ENCODE data around the gene CAMK2N2.

The CAMK2N2 gene

DNA sequence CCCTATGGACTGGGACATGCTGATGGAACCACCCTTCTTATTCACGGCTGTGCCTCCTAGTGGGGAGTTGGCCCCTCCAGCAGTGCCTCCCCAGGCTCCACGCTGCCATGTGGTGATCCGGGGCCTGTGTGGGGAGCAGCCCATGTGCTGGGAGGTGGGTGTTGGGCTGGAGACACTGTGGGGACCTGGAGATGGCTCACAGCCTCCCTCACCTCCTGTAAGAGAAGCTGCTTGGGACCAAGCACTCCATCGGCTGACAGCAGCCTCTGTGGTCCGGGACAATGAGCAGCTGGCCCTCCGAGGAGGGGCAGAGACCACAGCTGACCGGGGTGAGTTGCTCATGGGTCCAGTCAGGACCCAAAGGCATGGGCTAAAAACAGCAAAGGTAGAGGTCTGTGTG lies 21.6 kb downstream of the CAMK2N2 start:
- no peak overlapping the region for H3K4me3 ChIP-seq (ENCODE audit: low read length)
- H3K4me1 ChIP-seq (ENCODE audit: control insufficient read depth, insufficient read depth, low read length): 0 out of 2 replicates have a peak, but pooled peaks cover 4% of the 10 kb centered on the region
- DNase-seq (ENCODE audit: low read depth, low spot score): no peak
- no CpG with 5 or more reads among the region's 7 CpGs for WGBS (ENCODE audit: insufficient coverage, insufficient read length)
- H3K9me3 ChIP-seq (ENCODE audit: control insufficient read depth, insufficient read depth, low read length): no peaks in the 10 kb centered on the region
- H3K27me3 ChIP-seq (ENCODE audit: control insufficient read depth, insufficient read depth, low read length): no peaks in the 10 kb centered on the region
- no peak overlapping the region for H3K27ac ChIP-seq (ENCODE audit: low read length)
- peaks cover 14% of the 10 kb centered on the region; the same call in 1 of the 2 replicates for H3K36me3 ChIP-seq (ENCODE audit: control insufficient read depth, insufficient read depth, low read length)

- DNase-seq (ENCODE audit: low read depth, low spot score): no peak
- no peaks in the 10 kb centered on the region for H3K27me3 ChIP-seq (ENCODE audit: control insufficient read depth, insufficient read depth, low read length)
- H3K4me1 ChIP-seq (ENCODE audit: control insufficient read depth, insufficient read depth, low read length): 0 out of 2 replicates have a peak, but pooled peaks cover 4% of the 10 kb centered on the region
- WGBS (ENCODE audit: insufficient coverage, insufficient read length): no CpG with 5 or more reads among the region's 8 CpGs
- no peaks in the 10 kb centered on the region for H3K9me3 ChIP-seq (ENCODE audit: control insufficient read depth, insufficient read depth, low read length)
- H3K36me3 ChIP-seq (ENCODE audit: control insufficient read depth, insufficient read depth, low read length): peaks cover 11% of the 10 kb centered on the region; the same call in 1 of the 2 replicates
- H3K4me3 ChIP-seq (ENCODE audit: low read length): no peak overlapping the region
- no peak overlapping the region for H3K27ac ChIP-seq (ENCODE audit: low read length)
Observed at GRCh38 chr3:184239221-184239620, 22.1 kb downstream of the CAMK2N2 start.

- Histone ChIP-seq H3K9me3 (ENCODE audit: control insufficient read depth, insufficient read depth, low read length) (no peaks in the 10 kb centered on the region), H3K27ac (ENCODE audit: low read length) (no peak overlapping the region), H3K4me1 (ENCODE audit: control insufficient read depth, insufficient read depth, low read length) (0 out of 2 replicates have a peak, but pooled peaks cover 4% of the 10 kb centered on the region), H3K4me3 (ENCODE audit: low read length) (no peak overlapping the region), H3K36me3 (ENCODE audit: control insufficient read depth, insufficient read depth, low read length) (peaks cover 7% of the 10 kb centered on the region; the same call in 1 of the 2 replicates), H3K27me3 (ENCODE audit: control insufficient read depth, insufficient read depth, low read length) (no peaks in the 10 kb centered on the region)
- DNase-seq (ENCODE audit: low read depth, low spot score): no peak
- no CpG with 5 or more reads among the region's 13 CpGs for WGBS (ENCODE audit: insufficient coverage, insufficient read length)
Observed at GRCh38 chr3:184238246-184238818, 23.0 kb downstream of the CAMK2N2 start.

DNA sequence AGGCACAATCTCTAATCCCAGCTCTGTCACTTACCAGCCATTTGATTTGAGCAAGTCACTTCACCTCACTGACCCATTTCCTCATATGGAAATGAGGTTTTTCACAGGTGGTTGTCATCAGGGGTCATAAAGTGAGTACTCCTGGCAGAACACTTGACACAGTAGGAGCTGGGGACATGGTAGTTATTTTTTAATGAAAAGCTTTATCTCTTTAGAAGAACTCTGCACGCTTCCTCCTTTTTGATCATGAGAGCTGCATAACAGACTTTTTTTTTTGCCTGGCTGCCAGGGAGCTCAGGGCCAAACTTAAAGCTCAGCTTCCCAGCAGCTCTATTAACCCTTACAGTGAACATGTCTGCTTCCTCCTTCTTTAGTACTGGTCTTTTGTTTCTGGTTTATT lies 23.5 kb downstream of the CAMK2N2 start:
- no peak overlapping the region for H3K4me3 ChIP-seq (ENCODE audit: low read length)

GRCh38 chr3:184237211-184237610 lies 24.1 kb downstream of the CAMK2N2 start:
- H3K36me3 ChIP-seq (ENCODE audit: control insufficient read depth, insufficient read depth, low read length): no peaks in the 10 kb centered on the region
- H3K27ac ChIP-seq (ENCODE audit: low read length): no peak overlapping the region
- H3K4me1 ChIP-seq (ENCODE audit: control insufficient read depth, insufficient read depth, low read length): 0 out of 2 replicates have a peak, but pooled peaks cover 4% of the 10 kb centered on the region
- no peaks in the 10 kb centered on the region for H3K9me3 ChIP-seq (ENCODE audit: control insufficient read depth, insufficient read depth, low read length)
- no peak overlapping the region for H3K4me3 ChIP-seq (ENCODE audit: low read length)
- peaks cover 6% of the 10 kb centered on the region; the same call in 1 of the 2 replicates for H3K27me3 ChIP-seq (ENCODE audit: control insufficient read depth, insufficient read depth, low read length)
- WGBS (ENCODE audit: insufficient coverage, insufficient read length): no CpG with 5 or more reads among the region's 7 CpGs
- no peak for DNase-seq (ENCODE audit: low read depth, low spot score)

More for the DNA sequence above, 23.5 kb downstream of the CAMK2N2 start:
- H3K4me1 ChIP-seq (ENCODE audit: control insufficient read depth, insufficient read depth, low read length): 0 out of 2 replicates have a peak, but pooled peaks cover 4% of the 10 kb centered on the region
- H3K27ac ChIP-seq (ENCODE audit: low read length): no peak overlapping the region
- H3K27me3 ChIP-seq (ENCODE audit: control insufficient read depth, insufficient read depth, low read length): 0 out of 2 replicates have a peak, but pooled peaks cover 1% of the 10 kb centered on the region
- WGBS (ENCODE audit: insufficient coverage, insufficient read length): no CpG with 5 or more reads among the region's 1 CpG
- peaks cover 5% of the 10 kb centered on the region; the same call in 1 of the 2 replicates for H3K36me3 ChIP-seq (ENCODE audit: control insufficient read depth, insufficient read depth, low read length)
- H3K9me3 ChIP-seq (ENCODE audit: control insufficient read depth, insufficient read depth, low read length): no peaks in the 10 kb centered on the region
- DNase-seq (ENCODE audit: low read depth, low spot score): no peak

DNA sequence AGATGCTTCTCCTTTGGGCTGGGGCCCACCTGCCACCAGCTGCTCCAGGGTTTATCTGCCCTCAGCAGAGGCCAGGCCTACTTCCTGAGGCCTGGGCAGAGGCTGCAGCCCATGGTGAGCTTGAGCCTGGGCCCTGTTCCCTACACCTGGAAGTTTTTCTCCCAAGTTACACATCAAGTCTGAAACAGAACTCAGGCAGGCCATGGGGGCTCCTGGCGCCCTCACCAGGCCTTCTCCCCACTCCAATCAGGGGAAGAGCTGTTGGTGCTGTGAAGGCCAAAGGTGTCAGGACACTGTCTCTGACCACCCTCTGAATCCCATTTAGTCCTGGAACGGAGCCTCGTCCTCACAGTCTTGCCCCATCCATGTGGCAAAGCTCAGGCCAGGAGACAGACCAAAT lies 24.7 kb downstream of the CAMK2N2 start:
- Histone ChIP-seq H3K36me3 (ENCODE audit: control insufficient read depth, insufficient read depth, low read length) (no peaks in the 10 kb centered on the region), H3K27me3 (ENCODE audit: control insufficient read depth, insufficient read depth, low read length) (peaks cover 12% of the 10 kb centered on the region; the same call in 1 of the 2 replicates), H3K4me3 (ENCODE audit: low read length) (no peak overlapping the region), H3K4me1 (ENCODE audit: control insufficient read depth, insufficient read depth, low read length) (0 out of 2 replicates have a peak, but pooled peaks cover 4% of the 10 kb centered on the region), H3K27ac (ENCODE audit: low read length) (no peak overlapping the region), H3K9me3 (ENCODE audit: control insufficient read depth, insufficient read depth, low read length) (no peaks in the 10 kb centered on the region)
- WGBS (ENCODE audit: insufficient coverage, insufficient read length): no CpG with 5 or more reads among the region's 3 CpGs
- no peak for DNase-seq (ENCODE audit: low read depth, low spot score)

- H3K9me3 ChIP-seq (ENCODE audit: control insufficient read depth, insufficient read depth, low read length): no peaks in the 10 kb centered on the region
- DNase-seq (ENCODE audit: low read depth, low spot score): no peak
- H3K4me3 ChIP-seq (ENCODE audit: low read length): no peak overlapping the region
- H3K27me3 ChIP-seq (ENCODE audit: control insufficient read depth, insufficient read depth, low read length): peaks cover 18% of the 10 kb centered on the region
- no peaks in the 10 kb centered on the region for H3K36me3 ChIP-seq (ENCODE audit: control insufficient read depth, insufficient read depth, low read length)
- no peak overlapping the region for H3K27ac ChIP-seq (ENCODE audit: low read length)
- no CpG with 5 or more reads among the region's 14 CpGs for WGBS (ENCODE audit: insufficient coverage, insufficient read length)
- 0 out of 2 replicates have a peak, but pooled peaks cover 2% of the 10 kb centered on the region for H3K4me1 ChIP-seq (ENCODE audit: control insufficient read depth, insufficient read depth, low read length)
Observed at GRCh38 chr3:184236033-184236410, 25.3 kb downstream of the CAMK2N2 start.

GRCh38 chr3:184235381-184236032 lies 25.8 kb downstream of the CAMK2N2 start:
- H3K27me3 ChIP-seq (ENCODE audit: control insufficient read depth, insufficient read depth, low read length): peaks cover 23% of the 10 kb centered on the region
- no peak overlapping the region for H3K27ac ChIP-seq (ENCODE audit: low read length)
- no peaks in the 10 kb centered on the region for H3K36me3 ChIP-seq (ENCODE audit: control insufficient read depth, insufficient read depth, low read length)
- no CpG with 5 or more reads among the region's 4 CpGs for WGBS (ENCODE audit: insufficient coverage, insufficient read length)
- no peaks in the 10 kb centered on the region for H3K9me3 ChIP-seq (ENCODE audit: control insufficient read depth, insufficient read depth, low read length)
- H3K4me1 ChIP-seq (ENCODE audit: control insufficient read depth, insufficient read depth, low read length): no peaks in the 10 kb centered on the region
- DNase-seq (ENCODE audit: low read depth, low spot score): no peak
- H3K4me3 ChIP-seq (ENCODE audit: low read length): no peak overlapping the region

DNA sequence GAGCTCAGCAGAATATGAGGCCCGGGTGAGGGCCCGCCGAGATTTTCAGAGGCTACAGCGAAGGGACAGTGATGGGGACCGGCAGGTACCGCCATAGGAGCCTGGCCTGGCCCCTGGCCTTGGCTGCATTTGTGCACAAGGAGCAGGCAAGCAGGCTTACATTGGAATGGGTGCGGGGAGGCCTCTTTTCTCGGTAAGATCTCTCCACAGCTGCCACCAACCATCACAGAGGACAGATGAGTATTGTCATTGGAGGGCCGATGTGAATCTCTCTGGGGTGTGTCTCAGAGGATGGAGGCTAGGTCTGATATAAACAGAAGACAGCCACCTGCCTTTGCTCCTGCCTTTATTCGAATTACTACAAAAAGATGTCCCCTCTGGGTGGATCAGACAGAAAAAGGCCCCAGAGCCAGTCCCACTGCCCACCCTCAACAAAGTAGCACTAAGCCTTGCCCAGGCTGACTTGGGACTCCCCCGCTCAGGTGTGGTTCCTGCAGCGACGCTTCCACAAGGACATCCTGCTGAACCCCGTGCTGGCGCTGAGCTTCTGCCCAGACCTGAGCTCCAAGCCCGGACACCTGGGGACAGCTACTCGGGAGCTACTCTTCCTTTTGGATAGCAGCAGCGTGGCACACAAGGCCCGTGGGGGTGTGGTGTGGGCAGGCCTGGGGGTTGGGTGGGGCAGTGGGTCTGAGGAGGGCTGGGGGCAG lies 26.5 kb downstream of the CAMK2N2 start:
- Histone ChIP-seq H3K4me1 (ENCODE audit: control insufficient read depth, insufficient read depth, low read length) (no peaks in the 10 kb centered on the region), H3K27ac (ENCODE audit: low read length) (no peak overlapping the region), H3K36me3 (ENCODE audit: control insufficient read depth, insufficient read depth, low read length) (no peaks in the 10 kb centered on the region), H3K4me3 (ENCODE audit: low read length) (no peak overlapping the region), H3K27me3 (ENCODE audit: control insufficient read depth, insufficient read depth, low read length) (peaks cover 29% of the 10 kb centered on the region), H3K9me3 (ENCODE audit: control insufficient read depth, insufficient read depth, low read length) (no peaks in the 10 kb centered on the region)
- DNase-seq (ENCODE audit: low read depth, low spot score): no peak
- no CpG with 5 or more reads among the region's 19 CpGs for WGBS (ENCODE audit: insufficient coverage, insufficient read length)

GRCh38 chr3:184234224-184234623 lies 27.1 kb downstream of the CAMK2N2 start:
- Histone ChIP-seq H3K27me3 (ENCODE audit: control insufficient read depth, insufficient read depth, low read length) (peaks cover 33% of the 10 kb centered on the region), H3K27ac (ENCODE audit: low read length) (no peak overlapping the region), H3K9me3 (ENCODE audit: control insufficient read depth, insufficient read depth, low read length) (no peaks in the 10 kb centered on the region), H3K4me3 (ENCODE audit: low read length) (no peak overlapping the region), H3K36me3 (ENCODE audit: control insufficient read depth, insufficient read depth, low read length) (no peaks in the 10 kb centered on the region), H3K4me1 (ENCODE audit: control insufficient read depth, insufficient read depth, low read length) (no peaks in the 10 kb centered on the region)
- no CpG with 5 or more reads among the region's 4 CpGs for WGBS (ENCODE audit: insufficient coverage, insufficient read length)
- DNase-seq (ENCODE audit: low read depth, low spot score): no peak
